K562 (cell line): ENCODE data around the gene HRC. TPM values are rescaled to one million over a fixed set of nuclear protein-coding genes. Genes with fewer than 3 reads are reported as not detected.
A peak's percentile ranks its signal among the peaks of the same experiment; 100 is the strongest.

Experiments used
- CBFA2T3 ChIP-seq: fragments of 450-650 bp; IDR thresholded peaks from 2 replicates; pipeline ENCODE4 v1.6.1; 2017
- CREM ChIP-seq: IDR thresholded peaks from 2 replicates; pipeline ENCODE4 v1.6.1; 2014; ENCODE audit warnings: antibody characterized with exemption, low read depth
- GABPB1 ChIP-seq: sonication (generic); formaldehyde crosslinking; IDR thresholded peaks from 2 replicates; pipeline ENCODE4 v1.8.0; 2022; ENCODE audit warnings: mild to moderate bottlenecking, missing genetic modification reagents
- HNRNPUL1 ChIP-seq: fragments of 200-400 bp; formaldehyde crosslinking; IDR thresholded peaks from 2 replicates; pipeline ENCODE4 v1.6.1; 2017; ENCODE audit warnings: low read length
- MIER1 ChIP-seq: fragments of 450-650 bp; IDR thresholded peaks from 2 replicates; pipeline ENCODE4 v1.6.1; 2016; ENCODE audit warnings: antibody characterized with exemption, mild to moderate bottlenecking, low read depth
- PCBP2 ChIP-seq: fragments of 200-400 bp; formaldehyde crosslinking; IDR thresholded peaks from 2 replicates; pipeline ENCODE4 v1.6.1; 2018; ENCODE audit warnings: low read length, low read depth, mild to moderate bottlenecking, moderate library complexity; ENCODE audit not compliant: poor library complexity, severe bottlenecking
- RBM25 ChIP-seq: fragments of 200-400 bp; formaldehyde crosslinking; IDR thresholded peaks from 2 replicates; pipeline ENCODE4 v1.6.1; 2018; ENCODE audit warnings: low read length, low read depth, moderate library complexity; ENCODE audit not compliant: severe bottlenecking
- ZNF212 ChIP-seq: fragments of 450-650 bp; formaldehyde crosslinking; IDR thresholded peaks from 2 replicates; pipeline ENCODE4 v1.4.0; 2020; ENCODE audit warnings: mild to moderate bottlenecking
- polyA plus RNA-seq, 8 experiments: library from polyadenylated mRNA; depleted of rRNA in 4 of 8; stranded (reverse) in 5 of 8; unstranded in 3 of 8; fragments of >200 nt; fragmentation: Nextera tagmentation in 2 of 8; fragmentation: Illumina TruSeq in 1 of 8; extraction: Ambion mirVana in 2 of 8; extraction: Trizol in 1 of 8; gene quantifications; 2 replicates each; pipeline versions ENCODE4 v1.2.1 to v1.2.3, GENCODE V29; 2011 to 2014; ENCODE audit warnings: inconsistent platforms in 1 of 8, missing spikeins in 1 of 8
- total RNA-seq, 7 experiments: library from RNA; depleted of rRNA in 6 of 7; stranded (reverse); fragments of >200 nt in 6 of 7; fragmentation: Illumina TruSeq in 2 of 7; extraction: Trizol in 2 of 7; gene quantifications; 2 replicates each; pipeline versions ENCODE4 v1.2.1 to v1.2.3, GENCODE V29; 2011 to 2021; ENCODE audit warnings: low replicate concordance in 1 of 7
- TF ChIP-seq, protein P1 (sequence below): sonication (generic); formaldehyde crosslinking; IDR thresholded peaks from 2 replicates; pipeline ENCODE4 v1.8.0; 2023; ENCODE audit warnings: mild to moderate bottlenecking, missing genetic modification reagents
- TF ChIP-seq, protein P2 (sequence below), 2 experiments: IDR thresholded peaks in 1 of 2; conservative IDR thresholded peaks in 1 of 2; 2 replicates each; pipeline ENCODE4 v1.6.1; 2016; ENCODE audit warnings: low read depth in 2 of 2, mild to moderate bottlenecking in 1 of 2, missing compliant biosample characterization in 1 of 2, missing genetic modification characterization in 1 of 2, moderate library complexity in 1 of 2
- TF ChIP-seq, protein P3 (sequence below): fragments of 250-450 bp; sonication (Bioruptor Pico); IDR thresholded peaks from 2 replicates; pipeline ENCODE4 v1.5.1; 2021; ENCODE audit warnings: mild to moderate bottlenecking
- TF ChIP-seq, protein P4 (sequence below): sonication (generic); formaldehyde crosslinking; IDR thresholded peaks from 2 replicates; pipeline ENCODE4 v1.5.0; 2020; ENCODE audit warnings: missing genetic modification reagents
- TF ChIP-seq, protein P5 (sequence below): IDR thresholded peaks from 2 replicates; pipeline ENCODE4 v1.6.1; 2016; ENCODE audit warnings: missing genetic modification characterization, missing compliant biosample characterization

HRC gene
- total and polyA plus RNA-seq, 9 of the 15 experiments (the other 6 are each of a cell fraction or from before 2014, with no cell fraction given), result 0.66 to 18.7 (median 13.1) TPM

DNA sequence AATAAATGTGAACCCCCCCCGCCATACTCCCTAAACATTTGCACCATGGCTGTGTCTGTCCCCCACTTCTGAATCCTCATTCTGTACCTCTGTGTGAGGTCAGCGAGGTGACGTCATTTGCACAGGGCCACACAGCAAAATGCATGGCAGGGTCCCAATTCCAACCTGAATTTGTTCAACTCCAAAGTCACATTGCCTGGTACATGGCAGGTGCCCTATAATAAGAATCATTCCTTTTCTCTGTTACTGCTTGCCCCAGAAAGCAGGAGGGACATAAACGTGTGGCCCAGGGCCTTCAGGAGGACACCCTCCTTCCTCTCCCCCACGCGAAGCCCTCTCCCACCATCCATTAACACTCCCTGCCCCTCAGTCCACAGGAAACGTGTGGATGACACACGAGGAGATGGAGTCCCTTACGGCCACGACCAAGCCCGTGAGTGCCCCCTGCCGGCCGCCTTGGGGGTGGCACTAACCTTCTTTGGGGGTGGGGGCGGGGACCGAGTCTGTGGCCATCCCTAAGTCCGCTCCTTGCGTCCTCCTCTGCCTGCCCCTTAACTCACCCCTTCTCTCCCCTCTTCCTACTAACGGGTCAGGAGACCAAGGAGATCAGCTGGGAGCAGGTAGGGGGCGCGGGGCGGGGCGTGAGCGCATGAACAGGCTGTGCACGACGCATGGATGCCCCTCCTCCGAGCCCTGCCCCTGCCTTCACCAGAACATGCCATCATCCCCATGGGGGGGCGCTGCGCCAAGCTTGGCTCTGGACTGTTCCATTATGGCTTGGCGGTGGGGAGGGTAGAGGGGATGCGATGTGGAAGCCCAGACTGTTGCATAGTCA, 9.4 kb downstream of the HRC start (continued):
- TF ChIP-seq, protein P1, sequence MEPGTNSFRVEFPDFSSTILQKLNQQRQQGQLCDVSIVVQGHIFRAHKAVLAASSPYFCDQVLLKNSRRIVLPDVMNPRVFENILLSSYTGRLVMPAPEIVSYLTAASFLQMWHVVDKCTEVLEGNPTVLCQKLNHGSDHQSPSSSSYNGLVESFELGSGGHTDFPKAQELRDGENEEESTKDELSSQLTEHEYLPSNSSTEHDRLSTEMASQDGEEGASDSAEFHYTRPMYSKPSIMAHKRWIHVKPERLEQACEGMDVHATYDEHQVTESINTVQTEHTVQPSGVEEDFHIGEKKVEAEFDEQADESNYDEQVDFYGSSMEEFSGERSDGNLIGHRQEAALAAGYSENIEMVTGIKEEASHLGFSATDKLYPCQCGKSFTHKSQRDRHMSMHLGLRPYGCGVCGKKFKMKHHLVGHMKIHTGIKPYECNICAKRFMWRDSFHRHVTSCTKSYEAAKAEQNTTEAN, result no peak
- TF ChIP-seq ZNF212 (CRISPR knock-in tag) (no peak), HNRNPUL1 (no peak), RBM25 (no peak), CREM (peak; percentile 59), PCBP2 (no peak), MIER1 (no peak), GABPB1 (CRISPR knock-in tag) (peak; percentile 75), CBFA2T3 (0 out of 2 replicates have a peak, but pooled peaks have one; percentile 3)
- TF ChIP-seq, protein P2, sequence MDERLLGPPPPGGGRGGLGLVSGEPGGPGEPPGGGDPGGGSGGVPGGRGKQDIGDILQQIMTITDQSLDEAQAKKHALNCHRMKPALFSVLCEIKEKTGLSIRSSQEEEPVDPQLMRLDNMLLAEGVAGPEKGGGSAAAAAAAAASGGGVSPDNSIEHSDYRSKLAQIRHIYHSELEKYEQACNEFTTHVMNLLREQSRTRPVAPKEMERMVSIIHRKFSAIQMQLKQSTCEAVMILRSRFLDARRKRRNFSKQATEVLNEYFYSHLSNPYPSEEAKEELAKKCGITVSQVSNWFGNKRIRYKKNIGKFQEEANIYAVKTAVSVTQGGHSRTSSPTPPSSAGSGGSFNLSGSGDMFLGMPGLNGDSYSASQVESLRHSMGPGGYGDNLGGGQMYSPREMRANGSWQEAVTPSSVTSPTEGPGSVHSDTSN (CRISPR knock-in tag; IDR thresholded peaks at IDR 0.05; ENCODE audit: low read depth), result no peak
- TF ChIP-seq, protein P2 (tag; conservative IDR thresholded peaks at IDR 0.05; ENCODE audit: low read depth), result no peak
- TF ChIP-seq, protein P3, sequence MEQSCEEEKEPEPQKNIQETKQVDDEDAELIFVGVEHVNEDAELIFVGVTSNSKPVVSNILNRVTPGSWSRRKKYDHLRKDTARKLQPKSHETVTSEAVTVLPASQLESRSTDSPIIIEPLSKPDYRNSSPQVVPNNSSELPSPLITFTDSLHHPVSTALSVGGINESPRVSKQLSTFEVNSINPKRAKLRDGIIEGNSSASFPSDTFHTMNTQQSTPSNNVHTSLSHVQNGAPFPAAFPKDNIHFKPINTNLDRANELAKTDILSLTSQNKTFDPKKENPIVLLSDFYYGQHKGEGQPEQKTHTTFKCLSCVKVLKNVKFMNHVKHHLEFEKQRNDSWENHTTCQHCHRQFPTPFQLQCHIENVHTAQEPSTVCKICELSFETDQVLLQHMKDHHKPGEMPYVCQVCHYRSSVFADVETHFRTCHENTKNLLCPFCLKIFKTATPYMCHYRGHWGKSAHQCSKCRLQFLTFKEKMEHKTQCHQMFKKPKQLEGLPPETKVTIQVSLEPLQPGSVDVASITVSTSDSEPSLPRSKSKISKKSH (CRISPR knock-in tag), result no peak
- TF ChIP-seq, protein P4, sequence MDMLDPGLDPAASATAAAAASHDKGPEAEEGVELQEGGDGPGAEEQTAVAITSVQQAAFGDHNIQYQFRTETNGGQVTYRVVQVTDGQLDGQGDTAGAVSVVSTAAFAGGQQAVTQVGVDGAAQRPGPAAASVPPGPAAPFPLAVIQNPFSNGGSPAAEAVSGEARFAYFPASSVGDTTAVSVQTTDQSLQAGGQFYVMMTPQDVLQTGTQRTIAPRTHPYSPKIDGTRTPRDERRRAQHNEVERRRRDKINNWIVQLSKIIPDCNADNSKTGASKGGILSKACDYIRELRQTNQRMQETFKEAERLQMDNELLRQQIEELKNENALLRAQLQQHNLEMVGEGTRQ (CRISPR knock-in tag), result no peak
- TF ChIP-seq, protein P5, sequence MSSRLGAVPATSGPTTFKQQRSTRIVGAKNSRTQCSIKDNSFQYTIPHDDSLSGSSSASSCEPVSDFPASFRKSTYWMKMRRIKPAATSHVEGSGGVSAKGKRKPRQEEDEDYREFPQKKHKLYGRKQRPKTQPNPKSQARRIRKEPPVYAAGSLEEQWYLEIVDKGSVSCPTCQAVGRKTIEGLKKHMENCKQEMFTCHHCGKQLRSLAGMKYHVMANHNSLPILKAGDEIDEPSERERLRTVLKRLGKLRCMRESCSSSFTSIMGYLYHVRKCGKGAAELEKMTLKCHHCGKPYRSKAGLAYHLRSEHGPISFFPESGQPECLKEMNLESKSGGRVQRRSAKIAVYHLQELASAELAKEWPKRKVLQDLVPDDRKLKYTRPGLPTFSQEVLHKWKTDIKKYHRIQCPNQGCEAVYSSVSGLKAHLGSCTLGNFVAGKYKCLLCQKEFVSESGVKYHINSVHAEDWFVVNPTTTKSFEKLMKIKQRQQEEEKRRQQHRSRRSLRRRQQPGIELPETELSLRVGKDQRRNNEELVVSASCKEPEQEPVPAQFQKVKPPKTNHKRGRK (tag), result no peak
